Stomach (tissue), 9 donors: Measurements from ENCODE around the gene EDEM3. TPM values are rescaled to one million over a fixed set of nuclear protein-coding genes. Genes with fewer than 3 reads are reported as not detected.

Experiments used
- DNase-seq, 2 donors: peaks; one replicate each; pipeline versions ENCODE4 v3.0.0 to v3.0.0-alpha.2; 2013 to 2019
- H3K27ac ChIP-seq, 5 donors: fragments of 200-600 bp in 4 of 5; sonication (generic) in 4 of 5; one replicate each; pipeline ENCODE4 v1.5.1; 2013 to 2019; ENCODE audit warnings: mild to moderate bottlenecking in 1 of 5, moderate library complexity in 1 of 5
- H3K27me3 ChIP-seq, 3 donors: fragments of 200-600 bp; sonication (generic); one replicate each; pipeline ENCODE4 v1.5.1; 2017 to 2019; ENCODE audit warnings: mixed run types in 1 of 3
- H3K36me3 ChIP-seq, 4 donors: fragments of 200-600 bp; sonication (generic); 1 replicate in 3 of 4; 2 replicates in 1 of 4; pipeline ENCODE4 v1.5.1; 2016 to 2019
- H3K4me1 ChIP-seq, 4 donors: fragments of 200-600 bp; sonication (generic); one replicate each; pipeline ENCODE4 v1.5.1; 2016 to 2019
- H3K4me3 ChIP-seq, 4 donors: fragments of 200-600 bp; sonication (generic) in 3 of 4; one replicate each; pipeline ENCODE4 v1.5.1; 2016 to 2019; ENCODE audit warnings: mild to moderate bottlenecking in 1 of 4
- H3K9me3 ChIP-seq, 4 donors: fragments of 200-600 bp; sonication (generic); one replicate each; pipeline ENCODE4 v1.5.1; 2016 to 2019
- CTCF ChIP-seq, 7 experiments: fragments of 450-650 bp in 4 of 7; fragments of 200-600 bp in 3 of 7; sonication (generic) in 3 of 7; IDR thresholded peaks; one replicate each; pipeline ENCODE4 v1.5.1; 2016 to 2019; ENCODE audit warnings: antibody characterized with exemption in 7 of 7, control low read depth in 2 of 7, mild to moderate bottlenecking in 1 of 7
- EP300 ChIP-seq: sonication (generic); formaldehyde crosslinking; IDR thresholded peaks from one replicate; pipeline ENCODE4 v1.6.1; 2017; ENCODE audit warnings: antibody characterized with exemption
- POLR2A ChIP-seq, 4 donors: fragments of 450-650 bp; IDR thresholded peaks; one replicate each; pipeline ENCODE4 v1.6.1; 2016; ENCODE audit warnings: antibody characterized with exemption in 4 of 4, control low read depth in 2 of 4, mild to moderate bottlenecking in 1 of 4, moderate library complexity in 1 of 4
- POLR2AphosphoS5 ChIP-seq, 3 donors: sonication (generic); formaldehyde crosslinking; IDR thresholded peaks; one replicate each; pipeline ENCODE4 v1.6.1; 2016; ENCODE audit warnings: antibody characterized with exemption in 3 of 3
- WGBS, 5 donors: extraction: QIAGEN DNeasy Blood & Tissue Kit in 3 of 5; methylation state at CpG; one replicate each; pipeline versions ENCODE4 v1.1.5 to v1.1.7; 2013 to 2018; 5-methylcytosine and 5-hydroxymethylcytosine counted together
- intact Hi-C: fragments of 100-400 bp; cut with DNase I; formaldehyde crosslinking; loops from one replicate; pipeline ENCODE4 v1.15.1; 2023; ENCODE audit warnings: low total_unique reads
- polyA plus RNA-seq, 3 donors: library from polyadenylated mRNA; stranded (reverse); fragments of 200-250 nt; gene quantifications; one replicate each; pipeline ENCODE4 v1.2.3, GENCODE V29; 2013
- total RNA-seq, 5 donors: library from RNA; depleted of rRNA; stranded (reverse); fragments of >200 nt; gene quantifications; one replicate each; pipeline versions ENCODE4 v1.1.0 to v1.2.3, GENCODE V29; 2014 to 2016
- donor health status: healthy with polysubstance abuse.
- donor health status: Bipolar disorder and iron deficiency.
- donor health status: healthy.

EDEM3 gene
- total and polyA plus RNA-seq, 8 donors, result 8.1 to 144 (median 24.9) TPM

- intact Hi-C loops, result no loop called here
- H3K36me3 ChIP-seq, result peaks cover 62 to 100% (median 100%) of the 10 kb centered on the region in 4 donors
- H3K4me3 ChIP-seq, result no peak overlapping the region
- H3K4me1 ChIP-seq, result no peaks in the 10 kb centered on the region
- H3K9me3 ChIP-seq, result no peaks in the 10 kb centered on the region
- no peak for DNase-seq
- 74 to 89% (median 78%) methylated on average over 6 of the region's 6 CpGs for WGBS, 5 donors
- no peak for TF ChIP-seq POLR2A (IDR thresholded peaks at IDR 0.05)
- H3K27me3 ChIP-seq, result no peaks in the 10 kb centered on the region
- no peak overlapping the region for H3K27ac ChIP-seq
These were observed 46.5 kb downstream of the EDEM3 start for GRCh38 chr1:184708084-184708676.

GRCh38 chr1:184705271-184705670 lies 49.4 kb downstream of the EDEM3 start:
- intact Hi-C loops, result no loop called here
- Histone ChIP-seq H3K4me3 (no peak overlapping the region), H3K27ac (no peak overlapping the region), H3K36me3 (peaks cover 47 to 100% (median 99%) of the 10 kb centered on the region in 4 donors), H3K27me3 (no peaks in the 10 kb centered on the region), H3K9me3 (no peaks in the 10 kb centered on the region), H3K4me1 (no peaks in the 10 kb centered on the region)
- DNase-seq, result no peak
- WGBS, 5 donors, result 87 to 93% (median 89%) methylated on average over 1 of the region's 1 CpG
- TF ChIP-seq EP300 (no peak), POLR2A (IDR thresholded peaks at IDR 0.05) (no peak), CTCF (IDR thresholded peaks at IDR 0.05) (no peak), POLR2AphosphoS5 (IDR thresholded peaks at IDR 0.05) (no peak)

- Histone ChIP-seq H3K27me3 (no peaks in the 10 kb centered on the region), H3K27ac (no peak overlapping the region), H3K4me1 (no peaks in the 10 kb centered on the region), H3K4me3 (no peak overlapping the region), H3K36me3 (peaks cover 25 to 91% (median 79%) of the 10 kb centered on the region in 4 donors), H3K9me3 (no peaks in the 10 kb centered on the region)
- 69 to 88% (median 83%) methylated on average over 1 of the region's 1 CpG for WGBS, 5 donors
- no peak for DNase-seq
- TF ChIP-seq EP300 (no peak), POLR2A (IDR thresholded peaks at IDR 0.05) (no peak), POLR2AphosphoS5 (IDR thresholded peaks at IDR 0.05) (no peak), CTCF (IDR thresholded peaks at IDR 0.05) (no peak)
- intact Hi-C loops, result no loop called here
These were observed 52.8 kb downstream of the EDEM3 start for GRCh38 chr1:184701816-184702215.

- Histone ChIP-seq H3K36me3 (peaks cover 15 to 91% (median 76%) of the 10 kb centered on the region in 4 donors), H3K4me1 (no peaks in the 10 kb centered on the region), H3K9me3 (no peaks in the 10 kb centered on the region), H3K4me3 (no peak overlapping the region), H3K27ac (no peak overlapping the region), H3K27me3 (no peaks in the 10 kb centered on the region)
- no peak for TF ChIP-seq EP300
- TF ChIP-seq POLR2AphosphoS5 (IDR thresholded peaks at IDR 0.05), result no peak
- no peak for TF ChIP-seq POLR2A (IDR thresholded peaks at IDR 0.05)
- no peak for TF ChIP-seq CTCF (IDR thresholded peaks at IDR 0.05)
- DNase-seq, result no peak
- 91 to 96% (median 92%) methylated on average over 1 of the region's 1 CpG for WGBS, 5 donors
- intact Hi-C loops, result no loop called here
These were observed 55.7 kb downstream of the EDEM3 start for GRCh38 chr1:184698969-184699368.

GRCh38 chr1:184698016-184698415 lies 56.6 kb downstream of the EDEM3 start:
- 45 to 71% (median 59%) methylated on average over 3 of the region's 3 CpGs for WGBS, 5 donors
- DNase-seq, result no peak
- no peak for TF ChIP-seq POLR2A (IDR thresholded peaks at IDR 0.05)
- no peak for TF ChIP-seq CTCF (IDR thresholded peaks at IDR 0.05)
- TF ChIP-seq POLR2AphosphoS5 (IDR thresholded peaks at IDR 0.05), result no peak
- no peak for TF ChIP-seq EP300
- intact Hi-C loops, result no loop called here
- no peaks in the 10 kb centered on the region for H3K4me1 ChIP-seq
- no peaks in the 10 kb centered on the region for H3K27me3 ChIP-seq
- H3K36me3 ChIP-seq, result peaks cover 24 to 91% (median 76%) of the 10 kb centered on the region in 4 donors
- no peaks in the 10 kb centered on the region for H3K9me3 ChIP-seq
- no peak overlapping the region for H3K4me3 ChIP-seq
- H3K27ac ChIP-seq, result no peak overlapping the region
